Right cardiac atrium (tissue), 5 donors: ENCODE measurements around the gene RUFY2. TPM values are rescaled to one million over a fixed set of nuclear protein-coding genes. Genes with fewer than 3 reads are reported as not detected.

Experiments used
- ATAC-seq, 2 donors: fragments of 200-7000 bp; cut with Tn5 transposase; one replicate each; pipeline versions ENCODE4 v1.8.0 to v1.9.1; 2020; ENCODE audit warnings: moderate library complexity in 2 of 2, mild to moderate bottlenecking in 1 of 2
- DNase-seq, 3 donors: peaks; one replicate each; pipeline ENCODE4 v3.0.0-alpha.2; 2020
- H3K27ac ChIP-seq: one replicate; pipeline ENCODE4 v1.5.1; 2013; ENCODE audit warnings: mild to moderate bottlenecking, low read length, control low read depth, moderate library complexity
- H3K27me3 ChIP-seq: one replicate; pipeline ENCODE4 v1.6.1; 2013; ENCODE audit not compliant: control insufficient read depth, insufficient read depth
- H3K4me1 ChIP-seq: one replicate; pipeline ENCODE4 v1.6.1; 2013; ENCODE audit warnings: low read length; ENCODE audit not compliant: control insufficient read depth, insufficient read depth
- H3K4me3 ChIP-seq: one replicate; pipeline ENCODE4 v1.5.1; 2013; ENCODE audit warnings: low read length, control low read depth
- H3K9me3 ChIP-seq: one replicate; pipeline ENCODE4 v1.6.1; 2013; ENCODE audit warnings: low read length; ENCODE audit not compliant: control insufficient read depth
- WGBS: extraction: QIAGEN DNeasy Blood & Tissue Kit; methylation state at CpG from one replicate; pipeline ENCODE4 v1.1.7; 2013; 5-methylcytosine and 5-hydroxymethylcytosine counted together
- intact Hi-C, 4 donors: fragments of 100-400 bp; cut with DNase I; formaldehyde crosslinking; loops; one replicate each; pipeline versions ENCODE4 v1.11.0 to v1.14.0; 2022 to 2023
- polyA plus RNA-seq: library from polyadenylated mRNA; stranded (reverse); fragments of 200-250 nt; gene quantifications from one replicate; pipeline ENCODE4 v1.2.3, GENCODE V29; 2013
- total RNA-seq, 4 donors: library from RNA; stranded (reverse); fragmentation: NEBNext Ultra II Directional; extraction: Animal tissue kit (Norgen Biotek cat#: 25700); gene quantifications; one replicate each; pipeline ENCODE4 v1.2.1, GENCODE V29; 2021
- donor health status: healthy with polysubstance abuse.
- donor health status: DM: no; HTN: yes; CAD: no.
- donor health status: DM: no; HTN: no; CAD: no.
- donor health status: DM: no; HTN: yes; CAD: no; lungs with severe emphysema.
- donor health status: DM: yes; HTN: yes; CAD: no.

RUFY2 gene
- total and polyA plus RNA-seq, 5 donors, result 4.6 to 11.7 (median 10.0) TPM

DNA sequence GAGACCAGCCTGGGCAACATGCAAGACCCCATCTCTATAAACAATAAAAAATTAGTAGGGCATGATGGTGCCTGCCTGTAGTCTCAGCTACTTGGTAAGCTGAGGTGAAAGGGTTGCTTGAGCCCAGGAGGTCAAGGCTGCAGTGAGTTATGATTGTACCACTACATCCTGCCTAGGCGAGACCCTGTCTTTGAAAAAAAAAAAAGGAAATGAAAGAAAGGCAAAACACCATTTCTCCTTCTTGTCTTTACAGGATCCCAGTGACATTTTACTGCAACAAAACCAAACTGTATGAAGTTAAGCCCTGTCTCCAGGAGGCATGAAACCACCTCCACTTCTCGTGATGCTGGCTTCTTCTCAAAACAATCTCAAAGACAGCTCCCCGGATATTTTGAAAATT is 44.5 kb downstream of the RUFY2 start:
- 89% methylated on average over 3 of the region's 3 CpGs for WGBS
- intact Hi-C loops, result no loop called here
- no peaks in the 10 kb centered on the region for H3K4me1 ChIP-seq
- H3K4me3 ChIP-seq, result no peak overlapping the region
- no peak for DNase-seq
- no peak for ATAC-seq
- H3K27me3 ChIP-seq, result no peaks in the 10 kb centered on the region
- no peaks in the 10 kb centered on the region for H3K9me3 ChIP-seq
- no peak overlapping the region for H3K27ac ChIP-seq

DNA sequence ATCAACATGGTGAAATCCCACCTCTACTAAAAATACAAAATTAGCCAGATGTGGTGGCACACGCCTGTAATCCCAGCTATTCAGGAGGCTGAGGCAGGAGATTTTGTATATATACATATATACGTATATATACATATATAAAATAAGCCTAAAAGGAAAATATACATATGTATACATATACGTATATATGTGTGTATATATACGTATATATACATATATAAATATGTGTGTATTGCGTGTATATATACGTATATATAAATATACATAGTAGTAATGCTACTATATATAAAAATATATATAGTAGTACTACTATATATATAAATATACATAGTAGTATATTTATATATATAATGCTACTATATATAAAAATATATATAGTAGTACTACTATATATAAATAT is 47.9 kb downstream of the RUFY2 start:
- DNase-seq (no peak), ATAC-seq (no peak)
- Histone ChIP-seq H3K9me3 (no peaks in the 10 kb centered on the region), H3K27ac (no peak overlapping the region), H3K4me1 (no peaks in the 10 kb centered on the region), H3K27me3 (no peaks in the 10 kb centered on the region), H3K4me3 (no peak overlapping the region)
- WGBS, result 95% methylated on average over 6 of the region's 6 CpGs
- intact Hi-C loops, result no loop called here

DNA sequence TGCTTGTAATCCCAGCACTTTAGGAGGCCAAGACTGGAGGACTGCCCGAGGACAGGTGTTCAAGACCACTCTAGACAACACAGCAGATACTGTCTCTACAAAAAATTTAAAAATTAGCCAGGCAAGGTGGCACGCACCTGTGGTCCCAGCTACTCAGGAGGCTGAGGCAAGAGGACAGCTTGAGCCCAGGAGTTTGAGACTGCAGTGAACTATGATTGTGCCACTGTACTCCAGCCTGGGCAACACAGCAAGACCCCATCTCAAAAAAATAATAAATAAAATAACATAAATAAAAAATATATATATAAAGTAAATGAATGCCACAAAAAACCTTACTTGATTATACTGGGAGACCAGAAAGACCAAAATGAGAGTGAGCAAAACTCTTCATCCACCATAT is 53.5 kb downstream of the RUFY2 start:
- Histone ChIP-seq H3K9me3 (no peaks in the 10 kb centered on the region), H3K27ac (no peak overlapping the region), H3K4me1 (no peaks in the 10 kb centered on the region), H3K27me3 (no peaks in the 10 kb centered on the region), H3K4me3 (no peak overlapping the region)
- 94% methylated on average over 2 of the region's 2 CpGs for WGBS
- ATAC-seq, result no peak
- no peak for DNase-seq
- intact Hi-C loops, result no loop called here

DNA sequence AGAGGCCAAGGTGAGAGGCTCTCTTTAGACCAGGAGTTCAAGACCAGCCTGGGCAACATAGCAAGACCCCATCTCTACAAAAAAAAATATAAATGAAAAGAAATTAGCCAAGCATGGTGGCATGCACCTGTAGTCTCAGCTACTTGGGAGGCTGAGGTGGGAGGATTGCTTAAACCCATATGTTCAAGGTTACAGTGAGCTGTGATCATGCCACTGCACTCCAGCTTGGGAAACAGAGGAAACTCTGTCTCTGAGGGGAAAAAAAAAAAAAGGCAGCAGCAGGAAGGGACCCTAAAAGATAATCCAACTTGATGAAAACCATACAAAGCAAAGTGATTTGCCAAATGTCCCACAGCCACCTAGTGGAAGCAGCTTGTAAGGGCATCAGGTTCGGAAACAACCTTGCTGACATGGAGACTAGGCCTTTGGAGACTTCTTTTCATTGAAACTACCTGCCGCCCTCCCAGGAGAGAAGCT is 58.8 kb downstream of the RUFY2 start:
- peak; percentile 12 to 59 for ATAC-seq
- H3K9me3 ChIP-seq, result no peaks in the 10 kb centered on the region
- H3K27ac ChIP-seq, result no peak overlapping the region
- H3K27me3 ChIP-seq, result no peaks in the 10 kb centered on the region
- WGBS, result 71% methylated on average over 2 of the region's 2 CpGs
- DNase-seq, result no peak
- no peak overlapping the region for H3K4me3 ChIP-seq
- intact Hi-C loops, result no loop called here
- H3K4me1 ChIP-seq, result no peaks in the 10 kb centered on the region

DNA sequence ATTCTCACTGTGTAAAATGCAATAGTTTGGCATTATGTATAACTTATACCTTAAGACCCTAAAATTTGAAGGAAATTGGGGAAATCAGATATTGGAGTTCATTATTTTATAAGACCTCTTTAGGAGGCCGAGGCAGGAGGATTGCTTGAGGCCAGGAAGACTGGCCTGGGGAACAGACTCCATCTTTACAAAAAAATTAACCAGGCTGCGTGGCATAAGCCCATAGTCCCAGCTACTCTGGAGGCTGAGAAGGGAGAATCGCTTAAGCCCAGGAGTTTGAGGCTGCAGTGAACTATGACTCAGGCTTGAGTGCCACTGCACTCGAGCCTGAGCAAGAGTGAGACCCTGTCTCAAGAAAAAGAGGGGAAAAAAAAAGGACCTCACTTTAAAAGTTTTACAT is 60.3 kb downstream of the RUFY2 start:
- no peaks in the 10 kb centered on the region for H3K4me1 ChIP-seq
- H3K27ac ChIP-seq, result no peak overlapping the region
- no peak overlapping the region for H3K4me3 ChIP-seq
- H3K9me3 ChIP-seq, result no peaks in the 10 kb centered on the region
- ATAC-seq, result no peak
- 76% methylated on average over 4 of the region's 4 CpGs for WGBS
- H3K27me3 ChIP-seq, result no peaks in the 10 kb centered on the region
- intact Hi-C loops, result no loop called here
- DNase-seq, result no peak

DNA sequence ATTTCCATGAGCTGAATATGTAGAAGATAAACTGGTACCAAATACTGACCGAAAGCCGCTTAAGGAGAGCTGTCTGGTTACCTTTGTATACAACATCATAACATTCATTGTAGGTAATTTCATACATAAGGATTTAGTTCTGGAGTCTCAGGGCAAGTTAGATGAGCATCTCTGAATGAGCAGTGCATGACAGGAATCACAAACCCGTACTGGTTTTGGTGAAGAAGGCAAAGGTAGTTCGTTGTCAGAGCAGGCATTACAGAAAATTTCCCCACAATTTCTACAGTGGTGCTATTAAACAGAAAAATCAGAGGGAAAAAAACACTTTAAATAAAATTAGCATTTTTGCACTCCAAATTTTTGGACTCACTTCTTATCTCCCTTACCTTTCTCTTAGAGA is 61.5 kb downstream of the RUFY2 start:
- Histone ChIP-seq H3K27ac (no peak overlapping the region), H3K4me3 (no peak overlapping the region), H3K27me3 (no peaks in the 10 kb centered on the region), H3K9me3 (no peaks in the 10 kb centered on the region), H3K4me1 (no peaks in the 10 kb centered on the region)
- ATAC-seq (no peak), DNase-seq (no peak)
- 92% methylated on average over 4 of the region's 4 CpGs for WGBS
- intact Hi-C loops, result no loop called here

DNA sequence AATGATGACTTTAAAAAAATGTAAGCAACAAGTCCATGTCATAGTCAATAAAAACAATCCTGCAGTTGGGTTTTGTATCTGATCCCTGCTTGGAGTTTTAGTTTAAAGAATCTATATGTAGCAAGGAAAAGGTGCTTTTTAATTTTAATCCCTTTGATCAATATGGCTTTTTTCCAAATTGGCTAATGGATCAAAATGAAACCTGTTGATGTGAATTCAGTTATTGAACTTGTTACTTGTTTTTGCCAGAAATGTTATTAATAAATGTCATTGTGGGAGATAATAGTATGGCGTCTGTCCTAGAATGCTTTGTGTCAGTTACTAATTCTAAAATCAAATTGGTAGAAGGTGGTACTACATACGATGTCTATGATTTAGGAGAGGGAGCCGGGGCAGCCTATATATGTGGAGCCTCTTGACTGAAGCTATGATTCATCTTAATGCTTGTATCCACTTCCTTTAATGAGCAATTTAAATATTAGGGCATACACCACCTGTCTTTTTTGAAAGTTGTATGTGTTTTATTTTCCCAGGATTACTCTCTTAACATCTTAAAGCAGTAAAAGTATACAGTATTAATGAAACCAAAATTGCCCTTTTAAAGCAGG is 64.1 kb downstream of the RUFY2 start:
- H3K9me3 ChIP-seq, result no peaks in the 10 kb centered on the region
- no peak overlapping the region for H3K27ac ChIP-seq
- ATAC-seq, result no peak
- no peak overlapping the region for H3K4me3 ChIP-seq
- WGBS, result 88% methylated on average over 3 of the region's 3 CpGs
- intact Hi-C loops, result no loop called here
- no peaks in the 10 kb centered on the region for H3K4me1 ChIP-seq
- no peak for DNase-seq
- no peaks in the 10 kb centered on the region for H3K27me3 ChIP-seq

DNA sequence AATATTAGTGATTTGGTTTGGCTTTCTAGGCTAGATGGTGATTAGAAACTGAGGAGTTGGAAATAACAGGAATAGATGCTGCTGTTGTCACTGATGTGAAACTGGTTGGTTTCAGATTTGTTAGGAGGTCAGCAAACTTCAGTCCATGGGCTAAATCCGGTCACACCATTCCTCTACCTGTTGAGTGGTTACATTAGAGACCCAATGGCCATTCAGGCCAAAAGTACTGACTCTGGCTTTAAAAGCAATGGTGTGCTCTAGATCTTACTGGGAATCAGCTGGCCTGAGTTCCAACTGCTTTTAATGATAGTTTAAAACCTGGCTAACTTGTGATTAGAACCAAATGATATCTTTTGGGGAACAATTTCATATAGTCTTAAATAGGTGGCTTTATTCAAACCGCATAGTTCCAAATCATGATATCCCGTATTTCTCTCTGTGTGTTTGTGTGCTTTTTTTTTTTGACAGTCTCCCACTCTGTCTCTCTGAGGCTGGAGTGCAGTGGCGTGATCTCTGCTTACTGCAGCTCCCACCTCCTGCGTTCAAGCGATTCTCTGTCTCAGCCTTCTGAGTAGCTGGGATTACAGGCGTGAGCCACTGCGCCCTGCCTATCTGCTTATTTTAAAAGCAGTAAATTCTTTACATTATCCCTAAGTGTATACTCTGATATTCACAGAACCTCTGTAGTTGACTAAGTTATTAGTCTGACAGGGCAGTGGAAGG is 66.6 kb downstream of the RUFY2 start:
- Histone ChIP-seq H3K27ac (no peak overlapping the region), H3K27me3 (no peaks in the 10 kb centered on the region), H3K9me3 (no peaks in the 10 kb centered on the region), H3K4me1 (peaks cover 4% of the 10 kb centered on the region), H3K4me3 (no peak overlapping the region)
- ATAC-seq, result no peak
- intact Hi-C loops, result no loop called here
- 91% methylated on average over 8 of the region's 8 CpGs for WGBS
- peak in 1 of 3 donors; percentile 45 for DNase-seq

DNA sequence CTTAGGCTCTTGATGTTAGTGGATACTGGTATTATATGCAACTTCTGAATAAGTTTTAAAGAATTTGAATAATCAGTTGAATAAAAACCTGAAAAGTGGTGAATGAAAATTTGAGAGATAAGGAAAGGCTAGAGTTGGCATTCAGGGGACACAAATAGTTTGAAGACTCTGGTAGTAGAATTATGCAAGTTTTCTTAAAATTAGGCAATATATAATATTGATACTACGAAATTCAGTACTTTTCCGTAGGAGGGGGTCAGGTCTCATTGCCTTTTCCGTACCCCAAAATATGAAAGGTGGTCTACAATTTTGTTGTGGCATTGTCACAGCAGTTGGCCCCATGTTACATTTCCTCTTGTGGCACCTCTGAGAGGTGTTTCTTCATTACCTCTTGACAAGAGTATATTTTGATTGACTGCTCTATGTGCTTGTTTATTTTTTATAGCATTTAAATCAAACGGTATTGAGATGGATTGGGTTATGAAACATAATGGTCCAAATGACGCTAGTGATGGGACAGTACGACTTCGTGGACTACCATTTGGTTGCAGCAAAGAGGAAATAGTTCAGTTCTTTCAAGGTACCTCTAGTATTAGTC is 70.2 kb downstream of the RUFY2 start:
- 68% methylated on average over 7 of the region's 7 CpGs for WGBS
- DNase-seq (no peak), ATAC-seq (no peak)
- Histone ChIP-seq H3K4me3 (no peak overlapping the region), H3K9me3 (no peaks in the 10 kb centered on the region), H3K27ac (no peak overlapping the region), H3K4me1 (peaks cover 4% of the 10 kb centered on the region), H3K27me3 (no peaks in the 10 kb centered on the region)
- intact Hi-C loops, result no loop called here

DNA sequence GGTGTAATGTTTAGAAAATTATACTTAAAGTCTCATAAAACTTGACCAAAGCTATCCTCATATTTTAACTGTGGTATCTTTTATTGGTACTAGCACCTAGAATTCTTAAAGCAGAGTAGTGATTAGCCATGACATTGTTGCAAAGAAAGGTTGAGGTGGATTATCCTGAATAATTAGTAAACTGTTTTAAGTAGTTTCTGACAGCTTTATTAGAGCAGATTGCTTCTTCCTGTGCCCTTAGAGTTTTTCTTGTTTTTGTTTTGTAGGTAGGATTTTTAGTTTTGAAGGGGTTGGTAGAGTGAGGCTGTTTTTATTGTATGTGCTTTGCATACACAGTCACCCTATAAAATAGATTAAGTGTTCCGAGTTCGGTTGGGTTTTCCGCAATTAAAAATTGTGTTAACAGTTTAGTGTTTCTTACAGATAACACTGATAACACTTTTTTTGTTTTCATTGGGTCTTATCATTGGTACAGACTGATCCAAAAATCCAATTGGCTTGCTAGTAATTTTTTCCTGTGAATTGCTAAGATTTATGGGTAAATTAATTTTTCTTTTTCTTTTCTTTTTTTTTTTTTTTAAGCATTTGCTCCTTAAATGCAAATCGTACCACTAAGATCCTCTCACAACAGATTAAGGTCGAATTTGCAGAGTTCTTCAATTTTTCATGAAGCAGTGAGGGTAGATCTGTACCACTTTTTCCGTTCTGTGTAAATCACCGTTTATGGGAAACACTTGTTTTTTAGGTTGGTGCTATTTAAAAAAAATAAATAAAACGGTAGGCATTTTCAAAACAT is 72.2 kb downstream of the RUFY2 start:
- 4% methylated on average over 8 of the region's 8 CpGs for WGBS
- H3K9me3 ChIP-seq, result no peaks in the 10 kb centered on the region
- H3K4me1 ChIP-seq, result peaks cover 4% of the 10 kb centered on the region
- DNase-seq, result no peak
- H3K4me3 ChIP-seq, result peak overlapping the region; percentile 95
- intact Hi-C loops, result no loop called here
- ATAC-seq, result no peak
- no peaks in the 10 kb centered on the region for H3K27me3 ChIP-seq
- no peak overlapping the region for H3K27ac ChIP-seq
